Measurements from ENCODE around the gene SPATA20. TPM values are rescaled to one million over a fixed set of nuclear protein-coding genes. Genes with fewer than 3 reads are reported as not detected.

Gene SPATA20
- total and polyA plus RNA-seq, 2 donors from 2014 or later: 52.7 to 60.4 TPM

- Histone ChIP-seq H3K27ac (ENCODE audit: low read depth in 2 of 2, low read length in 2 of 2) (no peak overlapping the region), H3K9me3 (ENCODE audit: control insufficient read depth in 2 of 3, insufficient read depth in 1 of 3, low read length in 3 of 3) (no peaks in the 10 kb centered on the region), H3K4me3 (ENCODE audit: low read length in 3 of 3) (no peak overlapping the region), H3K4me1 (ENCODE audit: control insufficient read depth in 2 of 3, insufficient read depth in 2 of 3, low read depth in 1 of 3, low read length in 3 of 3) (no peaks in the 10 kb centered on the region), H3K27me3 (ENCODE audit: control insufficient read depth, insufficient read depth, low read length) (no peaks in the 10 kb centered on the region), H3K9ac (ENCODE audit: low read length in 3 of 3) (no peak overlapping the region), H3K36me3 (ENCODE audit: control insufficient read depth in 2 of 3, insufficient read depth in 3 of 3, low read length in 3 of 3) (peaks cover 0 to 2% (median 0%) of the 10 kb centered on the region in 3 donors)
- DNase-seq (no peak), FAIRE-seq (no peak)
- TF ChIP-seq CTCF (IDR thresholded peaks at IDR 0.05; ENCODE audit: borderline replicate concordance, extremely low read depth, insufficient read depth): no peak
- intact Hi-C loops (cut with DNase I): no loop called here
Observed at GRCh38 chr17:50581316-50581715, 34.3 kb downstream of the SPATA20 start.

- Histone ChIP-seq H3K9me3 (ENCODE audit: control insufficient read depth in 2 of 3, insufficient read depth in 1 of 3, low read length in 3 of 3) (no peaks in the 10 kb centered on the region), H3K27me3 (ENCODE audit: control insufficient read depth, insufficient read depth, low read length) (no peaks in the 10 kb centered on the region), H3K4me3 (ENCODE audit: low read length in 3 of 3) (no peak overlapping the region), H3K27ac (ENCODE audit: low read depth in 2 of 2, low read length in 2 of 2) (no peak overlapping the region), H3K36me3 (ENCODE audit: control insufficient read depth in 2 of 3, insufficient read depth in 3 of 3, low read length in 3 of 3) (no peaks in the 10 kb centered on the region), H3K9ac (ENCODE audit: low read length in 3 of 3) (no peak overlapping the region), H3K4me1 (ENCODE audit: control insufficient read depth in 2 of 3, insufficient read depth in 2 of 3, low read depth in 1 of 3, low read length in 3 of 3) (no peaks in the 10 kb centered on the region)
- FAIRE-seq (no peak), DNase-seq (no peak)
- intact Hi-C loops (cut with DNase I): no loop called here
- TF ChIP-seq CTCF (IDR thresholded peaks at IDR 0.05; ENCODE audit: borderline replicate concordance, extremely low read depth, insufficient read depth): no peak
Observed at GRCh38 chr17:50582741-50583140, 35.8 kb downstream of the SPATA20 start.

GRCh38 chr17:50583641-50584040 is 36.7 kb downstream of the SPATA20 start:
- Histone ChIP-seq H3K4me1 (ENCODE audit: control insufficient read depth in 2 of 3, insufficient read depth in 2 of 3, low read depth in 1 of 3, low read length in 3 of 3) (peaks cover 0 to 7% (median 3%) of the 10 kb centered on the region in 3 donors), H3K27ac (ENCODE audit: low read depth in 2 of 2, low read length in 2 of 2) (no peak overlapping the region), H3K4me3 (ENCODE audit: low read length in 3 of 3) (no peak overlapping the region), H3K27me3 (ENCODE audit: control insufficient read depth, insufficient read depth, low read length) (no peaks in the 10 kb centered on the region), H3K9ac (ENCODE audit: low read length in 3 of 3) (no peak overlapping the region), H3K9me3 (ENCODE audit: control insufficient read depth in 2 of 3, insufficient read depth in 1 of 3, low read length in 3 of 3) (no peaks in the 10 kb centered on the region), H3K36me3 (ENCODE audit: control insufficient read depth in 2 of 3, insufficient read depth in 3 of 3, low read length in 3 of 3) (no peaks in the 10 kb centered on the region)
- FAIRE-seq (no peak), DNase-seq (peak in 2 of 5 donors; percentile 57 to 62)
- TF ChIP-seq CTCF (IDR thresholded peaks at IDR 0.05; ENCODE audit: borderline replicate concordance, extremely low read depth, insufficient read depth): no peak
- intact Hi-C loops (cut with DNase I): no loop called here

GRCh38 chr17:50584116-50584515 is 37.1 kb downstream of the SPATA20 start:
- H3K27me3 ChIP-seq (ENCODE audit: control insufficient read depth, insufficient read depth, low read length): no peaks in the 10 kb centered on the region
- no peaks in the 10 kb centered on the region for H3K36me3 ChIP-seq (ENCODE audit: control insufficient read depth in 2 of 3, insufficient read depth in 3 of 3, low read length in 3 of 3)
- peaks cover 0 to 12% (median 8%) of the 10 kb centered on the region in 3 donors for H3K4me1 ChIP-seq (ENCODE audit: control insufficient read depth in 2 of 3, insufficient read depth in 2 of 3, low read depth in 1 of 3, low read length in 3 of 3)
- no peaks in the 10 kb centered on the region for H3K9me3 ChIP-seq (ENCODE audit: control insufficient read depth in 2 of 3, insufficient read depth in 1 of 3, low read length in 3 of 3)
- no peak overlapping the region for H3K27ac ChIP-seq (ENCODE audit: low read depth in 2 of 2, low read length in 2 of 2)
- H3K4me3 ChIP-seq (ENCODE audit: low read length in 3 of 3): no peak overlapping the region
- DNase-seq (no peak), FAIRE-seq (no peak)
- TF ChIP-seq CTCF (IDR thresholded peaks at IDR 0.05; ENCODE audit: borderline replicate concordance, extremely low read depth, insufficient read depth): no peak
- intact Hi-C loops (cut with DNase I): no loop called here
- no peak overlapping the region for H3K9ac ChIP-seq (ENCODE audit: low read length in 3 of 3)
